Bronchial epithelial cell (primary cell): ENCODE data around the gene ZNF679. TPM values are rescaled to one million over a fixed set of nuclear protein-coding genes. Genes with fewer than 3 reads are reported as not detected.
A peak's percentile ranks its signal among the peaks of the same experiment; 100 is the strongest.
"Not testable (repeated sequence)": the region's sequence is repeated elsewhere in the genome, so short reads cannot be mapped to it uniquely, and the experiment has no call there.

Experiments
- DNase-seq: peaks from one replicate; pipeline ENCODE4 v3.0.0-alpha.2; 2010; ENCODE audit warnings: low read depth
- FAIRE-seq: peaks from 2 replicates; lab custom pipeline; 2011; peaks lifted over from hg19 to GRCh38; lab: Jason Lieb, UNC
- H3K27me3 ChIP-seq: 2 replicates; pipeline ENCODE4 v1.5.1; 2011; ENCODE audit warnings: low read length; ENCODE audit not compliant: control insufficient read depth, insufficient read depth
- H3K36me3 ChIP-seq: 2 replicates; pipeline ENCODE4 v1.5.1; 2011; ENCODE audit warnings: low read length; ENCODE audit not compliant: control insufficient read depth, insufficient read depth
- H3K4me3 ChIP-seq: 2 replicates; pipeline ENCODE4 v1.5.1; 2011; ENCODE audit warnings: mild to moderate bottlenecking, low read depth, low read length, control low read depth
- total RNA-seq: library from RNA; depleted of rRNA; stranded (reverse); fragments of >200 nt; gene quantifications from 2 replicates; pipeline ENCODE4 v1.2.1, GENCODE V29; 2014
- TF ChIP-seq, protein P1 (sequence below): IDR thresholded peaks from 2 replicates; pipeline ENCODE4 v1.5.1; 2011; ENCODE audit warnings: mild to moderate bottlenecking, moderate library complexity, low read length, control low read depth, inconsistent platforms; ENCODE audit not compliant: insufficient read depth, severe bottlenecking

Gene ZNF679
- total RNA-seq, 1 donor from 2014 or later = not detected

- FAIRE-seq = no peak
- DNase-seq = no peak
- Histone ChIP-seq H3K4me3 (peak overlapping the region; percentile 57), H3K27me3 (no peaks in the 10 kb centered on the region), H3K36me3 (no peaks in the 10 kb centered on the region)
- TF ChIP-seq, protein P1, sequence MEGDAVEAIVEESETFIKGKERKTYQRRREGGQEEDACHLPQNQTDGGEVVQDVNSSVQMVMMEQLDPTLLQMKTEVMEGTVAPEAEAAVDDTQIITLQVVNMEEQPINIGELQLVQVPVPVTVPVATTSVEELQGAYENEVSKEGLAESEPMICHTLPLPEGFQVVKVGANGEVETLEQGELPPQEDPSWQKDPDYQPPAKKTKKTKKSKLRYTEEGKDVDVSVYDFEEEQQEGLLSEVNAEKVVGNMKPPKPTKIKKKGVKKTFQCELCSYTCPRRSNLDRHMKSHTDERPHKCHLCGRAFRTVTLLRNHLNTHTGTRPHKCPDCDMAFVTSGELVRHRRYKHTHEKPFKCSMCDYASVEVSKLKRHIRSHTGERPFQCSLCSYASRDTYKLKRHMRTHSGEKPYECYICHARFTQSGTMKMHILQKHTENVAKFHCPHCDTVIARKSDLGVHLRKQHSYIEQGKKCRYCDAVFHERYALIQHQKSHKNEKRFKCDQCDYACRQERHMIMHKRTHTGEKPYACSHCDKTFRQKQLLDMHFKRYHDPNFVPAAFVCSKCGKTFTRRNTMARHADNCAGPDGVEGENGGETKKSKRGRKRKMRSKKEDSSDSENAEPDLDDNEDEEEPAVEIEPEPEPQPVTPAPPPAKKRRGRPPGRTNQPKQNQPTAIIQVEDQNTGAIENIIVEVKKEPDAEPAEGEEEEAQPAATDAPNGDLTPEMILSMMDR = no peak
Measured at GRCh38 chr7:64314566-64314965, 86.3 kb downstream of the ZNF679 start.

DNA sequence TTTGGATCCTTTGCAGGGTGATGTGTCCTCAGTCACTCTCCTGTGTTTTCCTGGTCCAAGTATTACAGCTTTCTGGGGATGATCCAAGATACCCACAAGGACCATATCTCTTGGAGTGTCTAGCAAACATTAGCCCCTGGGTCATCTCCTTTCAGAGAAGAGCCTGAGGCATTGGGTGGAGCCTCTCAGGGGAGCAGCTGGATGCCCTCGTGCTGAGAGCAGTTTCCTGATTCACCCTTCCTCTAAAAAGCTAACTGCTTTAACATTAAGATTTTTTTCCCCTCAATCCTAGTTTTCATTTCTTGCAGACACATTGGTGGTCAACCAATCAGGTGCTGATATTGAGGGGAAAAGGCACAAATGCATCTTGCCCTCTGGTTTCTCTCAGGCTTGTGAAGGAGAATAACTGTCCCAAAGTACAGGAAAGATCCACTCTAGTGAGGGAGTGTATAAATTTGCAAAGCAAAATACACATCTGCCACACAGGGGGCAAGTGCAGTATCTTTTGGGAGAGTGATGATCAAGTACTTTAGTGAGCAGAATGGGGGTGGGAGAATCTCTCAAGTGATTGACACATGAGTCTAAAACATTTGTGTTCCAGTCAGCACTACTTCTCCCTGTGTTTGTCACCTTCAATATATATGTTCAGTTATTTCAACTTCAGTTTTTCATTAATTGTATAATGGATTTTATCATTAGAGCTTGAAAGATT is 87.9 kb downstream of the ZNF679 start:
- H3K36me3 ChIP-seq, DNase-seq, H3K4me3 ChIP-seq, H3K27me3 ChIP-seq: not testable (repeated sequence)
- FAIRE-seq = peak; percentile 52

Other genes with a start within 250 kb of the ZNF679 start
- not detected in 2 replicates for gene ZNF722, start 229.6 kb upstream of the ZNF679 start, total RNA-seq
- 0.53 and 2.0 TPM in 2 replicates for gene ZNF727, start 183.0 kb upstream of the ZNF679 start, total RNA-seq
- gene ZNF735, start 21.3 kb upstream of the ZNF679 start, total RNA-seq = not detected in 2 replicates
- 8.7 and 9.7 TPM in 2 replicates for gene ZNF736, start 85.5 kb downstream of the ZNF679 start, total RNA-seq